ENCODE data around the gene GMDS. TPM values are rescaled to one million over a fixed set of nuclear protein-coding genes. Genes with fewer than 3 reads are reported as not detected.

Gene GMDS
- total and polyA plus RNA-seq, 2 donors (not counting 1 experiment from before 2014, with no cell fraction given) = 12.7 to 34.5 TPM

- DNase-seq (ENCODE audit: low read depth in 2 of 2) = no peak
- no peaks in the 10 kb centered on the region for H4K20me1 ChIP-seq (ENCODE audit: control insufficient read depth, extremely low read depth, insufficient read depth, low read length)
- H2AFZ ChIP-seq (ENCODE audit: low read length) = no peak overlapping the region
- H3K79me2 ChIP-seq (ENCODE audit: control insufficient read depth, insufficient read depth, low read length) = no peaks in the 10 kb centered on the region
- H3K4me1 ChIP-seq (ENCODE audit: control insufficient read depth, extremely low read depth, insufficient read depth, low read length) = no peaks in the 10 kb centered on the region
- no peak overlapping the region for H3K4me3 ChIP-seq (replicated peaks in 1 of 4; ENCODE audit: control extremely low read depth in 1 of 4, insufficient read depth in 1 of 4, low read depth in 3 of 4, low read length in 4 of 4)
- H3K9me3 ChIP-seq (ENCODE audit: control insufficient read depth, insufficient read depth, low read depth, low read length) = no peaks in the 10 kb centered on the region
- TF ChIP-seq CTCF (conservative IDR thresholded peaks at IDR 0.05 in 1 of 2, IDR thresholded peaks at IDR 0.05 in 1 of 2; ENCODE audit: low read depth in 1 of 2, low read length in 2 of 2) = no peak
- TF ChIP-seq EZH2 (IDR thresholded peaks at IDR 0.05; ENCODE audit: low read length, missing control alignments) = no peak
- H3K36me3 ChIP-seq (ENCODE audit: control insufficient read depth, insufficient read depth, low read length) = no peaks in the 10 kb centered on the region
- H3K27me3 ChIP-seq (ENCODE audit: control insufficient read depth, insufficient read depth, low read length) = no peaks in the 10 kb centered on the region
- no peak overlapping the region for H3K27ac ChIP-seq (ENCODE audit: insufficient read depth, low read length)
- no peak overlapping the region for H3K9ac ChIP-seq (ENCODE audit: insufficient read depth, low read length)
- H3K4me2 ChIP-seq (ENCODE audit: extremely low read depth, insufficient read depth, low read length) = no peak overlapping the region
Measured at GRCh38 chr6:1945235-1945832, 300.1 kb downstream of the GMDS start.

GRCh38 chr6:1942834-1943233 is 302.6 kb downstream of the GMDS start:
- H3K9me3 ChIP-seq (ENCODE audit: control insufficient read depth, insufficient read depth, low read depth, low read length) = no peaks in the 10 kb centered on the region
- no peak overlapping the region for H3K4me3 ChIP-seq (replicated peaks in 1 of 4; ENCODE audit: control extremely low read depth in 1 of 4, insufficient read depth in 1 of 4, low read depth in 3 of 4, low read length in 4 of 4)
- H3K27ac ChIP-seq (ENCODE audit: insufficient read depth, low read length) = no peak overlapping the region
- H3K9ac ChIP-seq (ENCODE audit: insufficient read depth, low read length) = no peak overlapping the region
- no peaks in the 10 kb centered on the region for H3K4me1 ChIP-seq (ENCODE audit: control insufficient read depth, extremely low read depth, insufficient read depth, low read length)
- no peak overlapping the region for H3K4me2 ChIP-seq (ENCODE audit: extremely low read depth, insufficient read depth, low read length)
- no peak for DNase-seq (ENCODE audit: low read depth in 2 of 2)
- H3K79me2 ChIP-seq (ENCODE audit: control insufficient read depth, insufficient read depth, low read length) = no peaks in the 10 kb centered on the region
- no peaks in the 10 kb centered on the region for H3K36me3 ChIP-seq (ENCODE audit: control insufficient read depth, insufficient read depth, low read length)
- no peaks in the 10 kb centered on the region for H4K20me1 ChIP-seq (ENCODE audit: control insufficient read depth, extremely low read depth, insufficient read depth, low read length)
- H2AFZ ChIP-seq (ENCODE audit: low read length) = no peak overlapping the region
- no peaks in the 10 kb centered on the region for H3K27me3 ChIP-seq (ENCODE audit: control insufficient read depth, insufficient read depth, low read length)
- no peak for TF ChIP-seq EZH2 (IDR thresholded peaks at IDR 0.05; ENCODE audit: low read length, missing control alignments)

GRCh38 chr6:1941534-1941933 is 303.9 kb downstream of the GMDS start:
- Histone ChIP-seq H3K9me3 (ENCODE audit: control insufficient read depth, insufficient read depth, low read depth, low read length) (no peaks in the 10 kb centered on the region), H3K4me2 (ENCODE audit: extremely low read depth, insufficient read depth, low read length) (no peak overlapping the region), H3K79me2 (ENCODE audit: control insufficient read depth, insufficient read depth, low read length) (no peaks in the 10 kb centered on the region), H4K20me1 (ENCODE audit: control insufficient read depth, extremely low read depth, insufficient read depth, low read length) (no peaks in the 10 kb centered on the region), H3K36me3 (ENCODE audit: control insufficient read depth, insufficient read depth, low read length) (no peaks in the 10 kb centered on the region), H3K9ac (ENCODE audit: insufficient read depth, low read length) (no peak overlapping the region), H2AFZ (ENCODE audit: low read length) (no peak overlapping the region), H3K27me3 (ENCODE audit: control insufficient read depth, insufficient read depth, low read length) (no peaks in the 10 kb centered on the region), H3K4me3 (replicated peaks in 1 of 4; ENCODE audit: control extremely low read depth in 1 of 4, insufficient read depth in 1 of 4, low read depth in 3 of 4, low read length in 4 of 4) (no peak overlapping the region), H3K4me1 (ENCODE audit: control insufficient read depth, extremely low read depth, insufficient read depth, low read length) (no peaks in the 10 kb centered on the region), H3K27ac (ENCODE audit: insufficient read depth, low read length) (no peak overlapping the region)
- DNase-seq (ENCODE audit: low read depth in 2 of 2) = no peak
- no peak for TF ChIP-seq EZH2 (IDR thresholded peaks at IDR 0.05; ENCODE audit: low read length, missing control alignments)
- TF ChIP-seq CTCF (conservative IDR thresholded peaks at IDR 0.05 in 1 of 2, IDR thresholded peaks at IDR 0.05 in 1 of 2; ENCODE audit: low read depth in 1 of 2, low read length in 2 of 2) = no peak

All from fibroblast of lung (primary cell).